HEK293T (cell line): ENCODE measurements around the gene IGSF21.

Source experiments
- CTCF ChIA-PET: fragments of 350-600 bp; formaldehyde crosslinking; extraction: SDS; loops from one replicate; lab custom pipeline; 2021; ENCODE audit warnings: antibody characterized with exemption, inconsistent platforms; lab: Yijun Ruan, JAX
- POLR2A ChIA-PET: fragments of 350-600 bp; formaldehyde crosslinking; extraction: SDS; loops from one replicate; lab custom pipeline; 2020; ENCODE audit warnings: antibody characterized with exemption, inconsistent platforms; lab: Yijun Ruan, JAX
- DNase-seq: peaks from one replicate; pipeline ENCODE4 v3.0.0; 2012; ENCODE audit warnings: mixed read lengths; ENCODE audit errors: extremely low spot score
- ARNT ChIP-seq: fragments of 450-650 bp; IDR thresholded peaks from 2 replicates; pipeline ENCODE4 v1.6.1; 2017; ENCODE audit warnings: mild to moderate bottlenecking
- BHLHE40 ChIP-seq: fragments of 450-650 bp; IDR thresholded peaks from 2 replicates; pipeline ENCODE4 v1.6.1; 2016; ENCODE audit warnings: mild to moderate bottlenecking, moderate library complexity, borderline replicate concordance
- CTBP1 ChIP-seq: fragments of 450-650 bp; IDR thresholded peaks from 2 replicates; pipeline ENCODE4 v1.6.1; 2016; ENCODE audit warnings: borderline replicate concordance
- ELF4 ChIP-seq: fragments of 450-650 bp; IDR thresholded peaks from 2 replicates; pipeline ENCODE4 v1.6.1; 2017; ENCODE audit warnings: antibody characterized with exemption
- FOXA1 ChIP-seq: fragments of 450-650 bp; IDR thresholded peaks from 2 replicates; pipeline ENCODE4 v1.6.1; 2016; ENCODE audit warnings: mild to moderate bottlenecking
- FOXK2 ChIP-seq: fragments of 450-650 bp; IDR thresholded peaks from 2 replicates; pipeline ENCODE4 v1.6.1; 2016; ENCODE audit warnings: mild to moderate bottlenecking
- FOXM1 ChIP-seq: fragments of 450-650 bp; IDR thresholded peaks from 2 replicates; pipeline ENCODE4 v1.6.1; 2017; ENCODE audit warnings: mild to moderate bottlenecking, borderline replicate concordance
- HDGF ChIP-seq: fragments of 450-650 bp; IDR thresholded peaks from 2 replicates; pipeline ENCODE4 v1.6.1; 2017; ENCODE audit warnings: antibody characterized with exemption, borderline replicate concordance
- L3MBTL2 ChIP-seq: fragments of 450-650 bp; conservative IDR thresholded peaks from 2 replicates; pipeline ENCODE4 v1.6.1; 2016; ENCODE audit warnings: mild to moderate bottlenecking
- LEF1 ChIP-seq: fragments of 450-650 bp; IDR thresholded peaks from 2 replicates; pipeline ENCODE4 v1.6.1; 2017; ENCODE audit warnings: mild to moderate bottlenecking, borderline replicate concordance
- NFRKB ChIP-seq: fragments of 450-650 bp; IDR thresholded peaks from 2 replicates; pipeline ENCODE4 v1.6.1; 2016; ENCODE audit warnings: mild to moderate bottlenecking, moderate library complexity
- PKNOX1 ChIP-seq: fragments of 450-650 bp; IDR thresholded peaks from 2 replicates; pipeline ENCODE4 v1.6.1; 2016
- SP1 ChIP-seq: fragments of 450-650 bp; IDR thresholded peaks from 2 replicates; pipeline ENCODE4 v1.6.1; 2017
- SUZ12 ChIP-seq: fragments of 450-650 bp; IDR thresholded peaks from 2 replicates; pipeline ENCODE4 v1.6.1; 2016; ENCODE audit warnings: mild to moderate bottlenecking
- TARDBP ChIP-seq: fragments of 450-650 bp; IDR thresholded peaks from 2 replicates; pipeline ENCODE4 v1.6.1; 2016
- ZNF384 ChIP-seq: fragments of 450-650 bp; IDR thresholded peaks from 2 replicates; pipeline ENCODE4 v1.6.1; 2016

The IGSF21 gene

GRCh38 chr1:18244762-18245161 lies 137.2 kb downstream of the IGSF21 start:
- ChIA-PET POLR2A (no interaction called here), CTCF (interaction anchor here (0.8 to 3.0 kb wide), 2 partner anchors 10 kb away, joined by 3 to 18 read pairs; no protein-coding TSS in a partner anchor)
- no peak for DNase-seq
- TF ChIP-seq L3MBTL2: no peak
- no peak for TF ChIP-seq CTBP1
- no peak for TF ChIP-seq LEF1
- no peak for TF ChIP-seq NFRKB
- TF ChIP-seq SP1: no peak
- no peak for TF ChIP-seq BHLHE40
- TF ChIP-seq FOXA1: no peak
- TF ChIP-seq HDGF: no peak
- TF ChIP-seq SUZ12: no peak
- no peak for TF ChIP-seq ZNF384
- no peak for TF ChIP-seq ARNT
- TF ChIP-seq PKNOX1: no peak
- no peak for TF ChIP-seq FOXM1
- TF ChIP-seq FOXK2: no peak
- TF ChIP-seq ELF4: no peak
- no peak for TF ChIP-seq TARDBP

GRCh38 chr1:18245647-18246046 lies 138.0 kb downstream of the IGSF21 start:
- TF ChIP-seq TARDBP (no peak), SP1 (no peak), FOXK2 (no peak), BHLHE40 (no peak), FOXA1 (no peak), ZNF384 (no peak), LEF1 (no peak), SUZ12 (no peak), ARNT (no peak), NFRKB (no peak), PKNOX1 (no peak), FOXM1 (no peak)
- POLR2A ChIA-PET: no interaction called here
- CTCF ChIA-PET: interaction anchor here (1.0 to 3.0 kb wide), 2 partner anchors 11 to 57 kb away, joined by 3 to 18 read pairs; no protein-coding TSS in a partner anchor

DNA sequence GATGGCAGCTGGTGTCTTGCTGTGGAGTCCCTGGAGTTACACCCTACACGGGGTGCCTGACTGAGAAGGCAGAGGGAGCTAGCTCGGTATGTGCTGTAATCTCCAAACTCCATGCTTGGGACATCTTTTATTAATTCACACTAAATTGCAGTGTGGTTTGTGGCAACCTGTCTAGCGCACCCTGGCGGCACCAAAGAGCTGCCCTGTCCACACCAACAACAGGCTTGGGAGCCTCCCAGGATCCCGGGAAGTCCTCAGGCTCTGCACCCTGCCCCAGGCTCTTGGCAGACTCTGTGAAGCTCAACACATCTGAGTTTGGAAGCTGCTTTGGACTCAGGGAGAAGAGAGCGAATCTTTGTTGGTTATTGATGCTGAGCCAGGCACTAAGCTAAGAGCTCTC lies 138.9 kb downstream of the IGSF21 start:
- peak; percentile 31 for DNase-seq
- CTCF ChIA-PET: interaction anchor here (1.0 to 3.0 kb wide), 3 partner anchors 11 to 56 kb away, joined by 3 to 18 read pairs (median 4); no protein-coding TSS in a partner anchor
- POLR2A ChIA-PET: no interaction called here
- TF ChIP-seq SUZ12: no peak
- no peak for TF ChIP-seq FOXM1
- no peak for TF ChIP-seq L3MBTL2
- no peak for TF ChIP-seq ZNF384
- TF ChIP-seq BHLHE40: no peak
- TF ChIP-seq LEF1: no peak
- TF ChIP-seq TARDBP: no peak
- no peak for TF ChIP-seq ELF4
- TF ChIP-seq FOXK2: no peak
- TF ChIP-seq CTBP1: no peak
- TF ChIP-seq ARNT: no peak
- TF ChIP-seq PKNOX1: no peak
- TF ChIP-seq SP1: no peak
- TF ChIP-seq NFRKB: no peak

More at GRCh38 chr1:18245647-18246046, 138.0 kb downstream of the IGSF21 start:
- no peak for DNase-seq

DNA sequence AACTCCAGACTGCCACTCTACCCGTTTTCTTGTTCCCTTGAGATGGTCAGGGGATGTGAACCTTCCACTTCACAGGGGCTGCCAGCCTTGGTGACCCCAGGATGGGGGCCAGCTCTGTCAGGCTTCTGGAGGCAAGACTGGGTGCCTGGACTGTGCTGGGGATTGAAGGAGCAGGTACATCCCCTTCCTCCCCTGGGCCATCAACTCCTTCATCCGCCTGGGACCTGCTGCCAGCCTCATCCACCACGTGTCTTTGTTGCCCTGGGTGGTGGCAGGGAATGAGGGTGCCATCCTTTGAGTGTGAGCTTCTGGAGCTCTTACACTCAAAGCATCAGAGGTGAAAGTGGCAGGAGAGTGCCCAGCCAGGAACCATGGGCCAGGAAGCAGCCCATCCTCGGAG lies 139.6 kb downstream of the IGSF21 start:
- no peak for DNase-seq
- TF ChIP-seq HDGF: no peak
- no peak for TF ChIP-seq L3MBTL2
- no peak for TF ChIP-seq FOXM1
- TF ChIP-seq PKNOX1: no peak
- no peak for TF ChIP-seq CTBP1
- no peak for TF ChIP-seq BHLHE40
- TF ChIP-seq SUZ12: no peak
- TF ChIP-seq ELF4: no peak
- TF ChIP-seq ARNT: no peak
- TF ChIP-seq FOXK2: no peak
- TF ChIP-seq TARDBP: no peak
- TF ChIP-seq FOXA1: no peak
- TF ChIP-seq ZNF384: no peak
- no peak for TF ChIP-seq LEF1
- ChIA-PET CTCF (interaction anchor here (1.2 to 3.0 kb wide), 2 partner anchors 12 to 52 kb away, joined by 4 to 18 read pairs; no protein-coding TSS in a partner anchor), POLR2A (no interaction called here)

DNA sequence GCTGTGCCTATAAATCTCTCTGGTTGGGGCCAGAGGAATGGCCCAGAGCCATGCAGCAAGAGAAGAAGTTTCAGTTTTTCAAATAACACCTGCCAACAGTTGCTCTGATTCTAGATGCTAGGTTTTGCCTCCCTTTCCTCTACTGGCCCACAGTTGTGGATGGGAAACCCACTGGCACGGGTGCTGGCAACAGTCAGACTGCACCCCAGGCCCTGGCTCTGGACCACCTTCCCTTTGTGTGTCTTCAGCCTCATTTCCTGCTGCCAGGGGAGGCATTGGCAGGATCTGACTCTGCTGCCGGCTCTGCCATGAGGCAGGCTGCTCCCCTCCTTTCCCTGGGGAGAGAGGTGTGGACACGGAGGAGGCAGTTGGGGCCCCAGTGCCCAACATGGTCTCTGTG lies 142.0 kb downstream of the IGSF21 start:
- ChIA-PET CTCF (no interaction called here), POLR2A (no interaction called here)
- TF ChIP-seq HDGF (no peak), ZNF384 (no peak), FOXK2 (no peak), SP1 (no peak), FOXA1 (no peak), BHLHE40 (no peak)
- DNase-seq: no peak
